Measurements from ENCODE around the gene ZNF746. TPM values are rescaled to one million over a fixed set of nuclear protein-coding genes. Genes with fewer than 3 reads are reported as not detected.
A peak's percentile ranks its signal among the peaks of the same experiment; 100 is the strongest.

Gene ZNF746
- total RNA-seq, 2 experiments from 2014 or later: 19.7 to 21.4 TPM

GRCh38 chr7:149436358-149436757 lies 61.3 kb downstream of the ZNF746 start:
- Mint-ChIP-seq H3K36me3 (ENCODE audit: low read depth) (peaks cover 53% of the 10 kb centered on the region), H3K27me3 (ENCODE audit: low read depth) (no peaks in the 10 kb centered on the region), H3K4me1 (ENCODE audit: low read depth) (peaks cover 22% of the 10 kb centered on the region), H3K4me3 (no peak overlapping the region), H3K9me3 (ENCODE audit: insufficient read depth) (no peaks in the 10 kb centered on the region), H3K27ac (no peak overlapping the region)
- POLR2A ChIA-PET: no interaction called here
- no peak for DNase-seq
- no peak for ATAC-seq
- CTCF ChIA-PET: no interaction called here

GRCh38 chr7:149433124-149433523 lies 64.5 kb downstream of the ZNF746 start:
- ChIA-PET POLR2A (no interaction called here), CTCF (interaction anchor here (1.7 kb wide), 1 partner anchor 10 kb away, joined by 8 read pairs; no protein-coding TSS in a partner anchor)
- H3K4me1 Mint-ChIP-seq (ENCODE audit: low read depth): peaks cover 6% of the 10 kb centered on the region
- H3K27ac Mint-ChIP-seq: no peak overlapping the region
- ATAC-seq (no peak), DNase-seq (no peak)
- no peaks in the 10 kb centered on the region for H3K9me3 Mint-ChIP-seq (ENCODE audit: insufficient read depth)
- peaks cover 67% of the 10 kb centered on the region for H3K36me3 Mint-ChIP-seq (ENCODE audit: low read depth)
- H3K4me3 Mint-ChIP-seq: no peak overlapping the region
- no peaks in the 10 kb centered on the region for H3K27me3 Mint-ChIP-seq (ENCODE audit: low read depth)

- POLR2A ChIA-PET: no interaction called here
- no peak overlapping the region for H3K27ac Mint-ChIP-seq
- H3K9me3 Mint-ChIP-seq (ENCODE audit: insufficient read depth): no peaks in the 10 kb centered on the region
- CTCF ChIA-PET: interaction anchor here (0.8 to 1.7 kb wide), 2 partner anchors 10 to 11 kb away, joined by 3 to 8 read pairs; no protein-coding TSS in a partner anchor
- no peak overlapping the region for H3K4me3 Mint-ChIP-seq
- H3K27me3 Mint-ChIP-seq (ENCODE audit: low read depth): no peaks in the 10 kb centered on the region
- H3K4me1 Mint-ChIP-seq (ENCODE audit: low read depth): peaks cover 6% of the 10 kb centered on the region
- DNase-seq: no peak
- H3K36me3 Mint-ChIP-seq (ENCODE audit: low read depth): peaks cover 63% of the 10 kb centered on the region
- no peak for ATAC-seq
These were observed 65.4 kb downstream of the ZNF746 start for GRCh38 chr7:149432121-149432691.

GRCh38 chr7:149431486-149432120 lies 66.0 kb downstream of the ZNF746 start:
- CTCF ChIA-PET: interaction anchor here (0.8 to 1.7 kb wide), 2 partner anchors 9 to 10 kb away, joined by 3 to 8 read pairs; no protein-coding TSS in a partner anchor
- ATAC-seq (no peak), DNase-seq (no peak)
- Mint-ChIP-seq H3K4me3 (no peak overlapping the region), H3K27me3 (ENCODE audit: low read depth) (no peaks in the 10 kb centered on the region), H3K36me3 (ENCODE audit: low read depth) (peaks cover 61% of the 10 kb centered on the region), H3K4me1 (ENCODE audit: low read depth) (peaks cover 6% of the 10 kb centered on the region), H3K9me3 (ENCODE audit: insufficient read depth) (no peaks in the 10 kb centered on the region), H3K27ac (no peak overlapping the region)
- POLR2A ChIA-PET: no interaction called here

GRCh38 chr7:149430192-149430591 lies 67.4 kb downstream of the ZNF746 start:
- no peaks in the 10 kb centered on the region for H3K9me3 Mint-ChIP-seq (ENCODE audit: insufficient read depth)
- H3K4me3 Mint-ChIP-seq: no peak overlapping the region
- H3K27me3 Mint-ChIP-seq (ENCODE audit: low read depth): no peaks in the 10 kb centered on the region
- peaks cover 6% of the 10 kb centered on the region for H3K4me1 Mint-ChIP-seq (ENCODE audit: low read depth)
- CTCF ChIA-PET: interaction anchor here (1.0 kb wide), 2 partner anchors 30 to 66 kb away, joined by 3 read pairs; no protein-coding TSS in a partner anchor
- ATAC-seq (no peak), DNase-seq (no peak)
- H3K36me3 Mint-ChIP-seq (ENCODE audit: low read depth): peaks cover 57% of the 10 kb centered on the region
- POLR2A ChIA-PET: no interaction called here
- no peak overlapping the region for H3K27ac Mint-ChIP-seq

GRCh38 chr7:149427893-149428292 lies 69.7 kb downstream of the ZNF746 start:
- Mint-ChIP-seq H3K36me3 (ENCODE audit: low read depth) (peaks cover 38% of the 10 kb centered on the region), H3K4me3 (no peak overlapping the region), H3K4me1 (ENCODE audit: low read depth) (peaks cover 6% of the 10 kb centered on the region), H3K27me3 (ENCODE audit: low read depth) (peaks cover 3% of the 10 kb centered on the region), H3K9me3 (ENCODE audit: insufficient read depth) (no peaks in the 10 kb centered on the region), H3K27ac (no peak overlapping the region)
- ChIA-PET POLR2A (no interaction called here), CTCF (no interaction called here)
- DNase-seq: no peak
- no peak for ATAC-seq

GRCh38 chr7:149427096-149427680 lies 70.4 kb downstream of the ZNF746 start:
- Mint-ChIP-seq H3K27ac (no peak overlapping the region), H3K36me3 (ENCODE audit: low read depth) (peaks cover 31% of the 10 kb centered on the region), H3K4me3 (no peak overlapping the region), H3K4me1 (ENCODE audit: low read depth) (peaks cover 6% of the 10 kb centered on the region), H3K27me3 (ENCODE audit: low read depth) (peaks cover 3% of the 10 kb centered on the region), H3K9me3 (ENCODE audit: insufficient read depth) (no peaks in the 10 kb centered on the region)
- ATAC-seq (no peak), DNase-seq (no peak)
- POLR2A ChIA-PET: no interaction called here
- CTCF ChIA-PET: interaction anchor here (0.9 kb wide), 1 partner anchor 34 kb away, joined by 5 read pairs; the partner anchor contains the start of gene ZNF777

- Mint-ChIP-seq H3K27me3 (ENCODE audit: low read depth) (peaks cover 3% of the 10 kb centered on the region), H3K4me3 (no peak overlapping the region), H3K36me3 (ENCODE audit: low read depth) (peaks cover 2% of the 10 kb centered on the region), H3K27ac (no peak overlapping the region), H3K9me3 (ENCODE audit: insufficient read depth) (no peaks in the 10 kb centered on the region), H3K4me1 (ENCODE audit: low read depth) (peaks cover 9% of the 10 kb centered on the region)
- no peak for ATAC-seq
- POLR2A ChIA-PET: interaction anchor here (0.8 kb wide), 1 partner anchor 36 kb away, joined by 5 read pairs; no protein-coding TSS in a partner anchor
- DNase-seq: no peak
- CTCF ChIA-PET: interaction anchor here (0.8 to 2.1 kb wide), 8 partner anchors 9 to 276 kb away, joined by 3 to 8 read pairs (median 5); partner anchors contain the start of gene ZNF398
These were observed 74.0 kb downstream of the ZNF746 start for GRCh38 chr7:149423449-149424110.

GRCh38 chr7:149422914-149423301 lies 74.7 kb downstream of the ZNF746 start:
- Mint-ChIP-seq H3K4me3 (peak overlapping the region; percentile 28), H3K9me3 (ENCODE audit: insufficient read depth) (no peaks in the 10 kb centered on the region), H3K36me3 (ENCODE audit: low read depth) (no peaks in the 10 kb centered on the region), H3K27me3 (ENCODE audit: low read depth) (peaks cover 3% of the 10 kb centered on the region), H3K27ac (no peak overlapping the region), H3K4me1 (ENCODE audit: low read depth) (peaks cover 9% of the 10 kb centered on the region)
- ChIA-PET CTCF (interaction anchor here (0.7 to 2.1 kb wide), 17 partner anchors 9 to 276 kb away, joined by 3 to 14 read pairs (median 5); partner anchors contain the start of genes ZNF398, ZNF777 and ZNF783), POLR2A (interaction anchor here (0.6 to 1.2 kb wide), 3 partner anchors 37 to 73 kb away, joined by 3 to 5 read pairs (median 5); no protein-coding TSS in a partner anchor)
- ATAC-seq (peak; percentile 8), DNase-seq (no peak)
